D341Med (cell line): Measurements from ENCODE around the gene GNG7.
"Not testable (repeated sequence)": the region's sequence is repeated elsewhere in the genome, so short reads cannot be mapped to it uniquely, and the experiment has no call there.

Experiments used
- DNase-seq: peaks from one replicate; pipeline ENCODE4 v3.0.0; 2012; ENCODE audit warnings: low spot score

The GNG7 gene

GRCh38 chr19:2713170-2713569, 10.7 kb upstream of the GNG7 start:
- not testable (repeated sequence) for DNase-seq

GRCh38 chr19:2711875-2712205, 9.3 kb upstream of the GNG7 start:
- DNase-seq: no peak

- peak; percentile 25 for DNase-seq
Measured at GRCh38 chr19:2711172-2711874, 8.8 kb upstream of the GNG7 start.

- DNase-seq: no peak
Measured at GRCh38 chr19:2706251-2706650, 3.8 kb upstream of the GNG7 start.

- DNase-seq: no peak
Measured at GRCh38 chr19:2703691-2704216, 1.3 kb upstream of the GNG7 start.

- no peak for DNase-seq
Measured at GRCh38 chr19:2703077-2703437, 563 bp upstream of the GNG7 start.

GRCh38 chr19:2701361-2702169, 929 bp downstream of the GNG7 start:
- no peak for DNase-seq

- DNase-seq: no peak
Measured at GRCh38 chr19:2700660-2701360, 1.7 kb downstream of the GNG7 start.

- no peak for DNase-seq
Measured at GRCh38 chr19:2699413-2700140, 2.9 kb downstream of the GNG7 start.

GRCh38 chr19:2694196-2694595, 8.3 kb downstream of the GNG7 start:
- no peak for DNase-seq

GRCh38 chr19:2693492-2694160, 8.9 kb downstream of the GNG7 start:
- DNase-seq: no peak

- DNase-seq: no peak
Measured at GRCh38 chr19:2691951-2692350, 10.5 kb downstream of the GNG7 start.

- DNase-seq: no peak
Measured at GRCh38 chr19:2690856-2691255, 11.6 kb downstream of the GNG7 start.

- no peak for DNase-seq
Measured at GRCh38 chr19:2686360-2686759, 16.1 kb downstream of the GNG7 start.

- no peak for DNase-seq
Measured at GRCh38 chr19:2685204-2685704, 17.2 kb downstream of the GNG7 start.

GRCh38 chr19:2683430-2684003, 19.0 kb downstream of the GNG7 start:
- DNase-seq: no peak

GRCh38 chr19:2680808-2681207, 21.7 kb downstream of the GNG7 start:
- no peak for DNase-seq

GRCh38 chr19:2679439-2679838, 23.1 kb downstream of the GNG7 start:
- DNase-seq: no peak

- DNase-seq: not testable (repeated sequence)
Measured at GRCh38 chr19:2678948-2679347, 23.5 kb downstream of the GNG7 start.

GRCh38 chr19:2678044-2678671, 24.3 kb downstream of the GNG7 start:
- DNase-seq: no peak

- no peak for DNase-seq
Measured at GRCh38 chr19:2676823-2677222, 25.7 kb downstream of the GNG7 start.
